HG03565 (cell line): ENCODE results near the gene CRIM1.
"Not testable (repeated sequence)": the region's sequence is repeated elsewhere in the genome, so short reads cannot be mapped to it uniquely, and the experiment has no call there.

Experiments
- ATAC-seq: cut with Tn5 transposase; IDR thresholded peaks from one replicate; pipeline ENCODE4 v1.9.1; 2021; ENCODE audit warnings: mild to moderate bottlenecking, moderate library complexity; ENCODE audit not compliant: unreplicated experiment

The CRIM1 gene, protein sequence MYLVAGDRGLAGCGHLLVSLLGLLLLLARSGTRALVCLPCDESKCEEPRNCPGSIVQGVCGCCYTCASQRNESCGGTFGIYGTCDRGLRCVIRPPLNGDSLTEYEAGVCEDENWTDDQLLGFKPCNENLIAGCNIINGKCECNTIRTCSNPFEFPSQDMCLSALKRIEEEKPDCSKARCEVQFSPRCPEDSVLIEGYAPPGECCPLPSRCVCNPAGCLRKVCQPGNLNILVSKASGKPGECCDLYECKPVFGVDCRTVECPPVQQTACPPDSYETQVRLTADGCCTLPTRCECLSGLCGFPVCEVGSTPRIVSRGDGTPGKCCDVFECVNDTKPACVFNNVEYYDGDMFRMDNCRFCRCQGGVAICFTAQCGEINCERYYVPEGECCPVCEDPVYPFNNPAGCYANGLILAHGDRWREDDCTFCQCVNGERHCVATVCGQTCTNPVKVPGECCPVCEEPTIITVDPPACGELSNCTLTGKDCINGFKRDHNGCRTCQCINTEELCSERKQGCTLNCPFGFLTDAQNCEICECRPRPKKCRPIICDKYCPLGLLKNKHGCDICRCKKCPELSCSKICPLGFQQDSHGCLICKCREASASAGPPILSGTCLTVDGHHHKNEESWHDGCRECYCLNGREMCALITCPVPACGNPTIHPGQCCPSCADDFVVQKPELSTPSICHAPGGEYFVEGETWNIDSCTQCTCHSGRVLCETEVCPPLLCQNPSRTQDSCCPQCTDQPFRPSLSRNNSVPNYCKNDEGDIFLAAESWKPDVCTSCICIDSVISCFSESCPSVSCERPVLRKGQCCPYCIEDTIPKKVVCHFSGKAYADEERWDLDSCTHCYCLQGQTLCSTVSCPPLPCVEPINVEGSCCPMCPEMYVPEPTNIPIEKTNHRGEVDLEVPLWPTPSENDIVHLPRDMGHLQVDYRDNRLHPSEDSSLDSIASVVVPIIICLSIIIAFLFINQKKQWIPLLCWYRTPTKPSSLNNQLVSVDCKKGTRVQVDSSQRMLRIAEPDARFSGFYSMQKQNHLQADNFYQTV

GRCh38 chr2:36355151-36355889 lies at the start of gene CRIM1:
CRIM1 (plus strand) TSS chr2:36355778; CDS start chr2:36356293, 515 bp downstream.
- ATAC-seq = peak; percentile 26

DNA sequence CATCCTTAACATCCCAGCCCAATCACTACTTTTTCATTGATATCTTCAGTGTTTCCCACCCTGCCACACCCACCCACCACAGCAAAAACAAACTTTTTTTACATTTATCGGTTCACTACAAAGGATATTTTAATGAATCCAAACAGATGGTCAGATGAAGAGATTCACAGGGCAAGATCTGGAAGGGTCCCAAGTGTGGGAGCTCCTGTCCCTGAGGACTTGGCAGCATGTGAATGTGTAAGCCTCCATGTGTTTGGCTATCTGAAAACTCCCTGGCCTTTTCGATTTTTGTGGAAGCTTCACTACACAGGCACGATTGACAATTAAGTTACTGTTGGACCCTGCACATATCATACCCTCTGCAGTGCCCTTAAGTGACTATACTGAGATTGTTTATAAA lies 48.1 kb upstream of the CRIM1 start:
- ATAC-seq = no peak

DNA sequence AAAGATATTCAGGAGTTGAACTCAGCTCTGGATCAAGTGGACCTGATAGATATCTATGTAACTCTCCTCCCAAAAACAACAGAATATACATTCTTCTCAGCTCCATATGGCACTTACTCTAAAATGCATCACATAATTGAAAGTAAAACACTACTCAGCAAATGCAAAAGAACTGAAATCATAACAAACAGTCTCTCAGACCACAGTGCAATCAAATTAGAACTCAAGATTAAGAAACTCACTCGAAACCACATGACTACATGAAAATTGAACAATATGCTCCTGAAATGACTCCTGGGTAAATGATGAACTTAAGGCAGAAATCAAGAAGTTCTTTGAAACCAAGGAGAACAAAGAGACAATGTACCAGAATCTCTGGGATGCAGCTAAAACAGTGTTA lies 45.1 kb upstream of the CRIM1 start:
- ATAC-seq = not testable (repeated sequence)

DNA sequence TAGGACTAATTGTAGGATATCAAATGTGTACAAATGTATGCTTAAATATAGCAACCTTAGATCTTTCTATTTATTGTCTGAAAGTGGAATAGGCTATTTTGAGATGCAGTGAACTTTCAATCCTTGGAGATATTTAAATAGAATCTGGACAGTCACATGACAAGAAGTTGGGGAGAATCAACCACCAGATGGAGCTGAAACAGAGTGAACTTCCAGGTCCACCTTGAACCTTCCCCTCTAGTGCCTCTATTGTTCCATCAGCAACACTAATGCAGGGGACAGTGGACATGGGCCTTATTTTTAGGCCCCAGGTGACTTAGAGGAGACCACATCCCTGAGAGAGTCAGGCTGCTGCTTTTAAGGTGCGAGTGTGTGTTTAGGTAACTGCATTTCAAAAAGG lies 37.0 kb upstream of the CRIM1 start:
- no peak for ATAC-seq

DNA sequence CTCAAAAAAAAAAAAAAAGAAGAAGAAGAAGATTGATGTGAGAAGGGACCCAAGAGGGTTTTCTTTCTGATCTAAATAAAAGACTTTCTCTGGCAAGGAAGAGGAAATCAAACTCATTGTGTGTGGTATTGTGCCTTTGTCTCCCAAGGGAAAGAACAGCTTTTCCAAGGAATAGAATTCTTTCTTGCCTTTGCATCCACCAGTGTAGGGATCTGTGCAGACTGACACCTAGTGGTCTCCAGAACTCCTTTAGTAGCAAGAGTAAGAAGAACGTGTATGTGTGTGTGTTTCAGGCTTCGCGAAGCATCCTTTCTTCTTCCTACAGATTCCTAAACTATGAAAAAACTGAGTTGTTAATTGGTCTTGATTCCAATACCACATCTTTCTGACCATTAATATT lies 33.5 kb upstream of the CRIM1 start:
- ATAC-seq = no peak

DNA sequence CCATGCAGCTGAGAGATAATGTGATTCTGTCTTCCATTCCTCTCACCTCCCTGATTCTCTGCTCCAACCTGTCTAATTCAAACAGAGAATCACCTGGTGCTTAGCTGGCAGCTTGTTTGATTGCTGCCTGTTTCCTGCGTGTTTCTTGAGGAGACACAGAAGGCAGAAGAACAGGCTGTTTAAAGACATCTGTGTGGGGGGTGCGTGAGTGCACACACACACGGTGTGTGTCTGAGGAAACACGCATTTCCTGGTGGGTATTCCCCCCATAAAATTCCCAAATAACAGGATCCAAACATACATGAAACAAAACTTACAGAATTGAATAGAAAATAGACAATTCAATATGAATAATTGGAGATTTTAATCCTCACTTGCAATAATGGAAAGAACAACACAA lies 29.3 kb upstream of the CRIM1 start:
- ATAC-seq = no peak

DNA sequence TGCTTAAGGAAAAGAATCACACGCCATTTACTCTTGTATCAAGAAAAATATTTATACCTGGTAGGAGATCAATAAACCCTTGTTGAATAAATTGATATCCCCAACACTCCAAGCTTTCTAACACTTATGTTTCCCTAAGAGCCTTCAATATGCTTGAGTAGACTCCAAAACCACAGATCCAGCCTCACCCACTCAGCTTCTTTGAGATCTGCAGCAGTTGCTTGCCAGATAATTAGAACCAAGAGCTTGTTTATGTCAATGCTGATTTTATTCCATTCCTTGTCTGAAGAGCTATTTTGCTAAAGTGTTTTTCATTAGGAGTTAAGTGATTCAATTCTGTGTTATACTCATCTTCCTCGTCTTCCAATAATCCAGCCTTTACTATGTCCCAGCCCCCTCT lies 26.3 kb upstream of the CRIM1 start:
- no peak for ATAC-seq

GRCh38 chr2:36329746-36330472 lies 25.7 kb upstream of the CRIM1 start:
- no peak for ATAC-seq

DNA sequence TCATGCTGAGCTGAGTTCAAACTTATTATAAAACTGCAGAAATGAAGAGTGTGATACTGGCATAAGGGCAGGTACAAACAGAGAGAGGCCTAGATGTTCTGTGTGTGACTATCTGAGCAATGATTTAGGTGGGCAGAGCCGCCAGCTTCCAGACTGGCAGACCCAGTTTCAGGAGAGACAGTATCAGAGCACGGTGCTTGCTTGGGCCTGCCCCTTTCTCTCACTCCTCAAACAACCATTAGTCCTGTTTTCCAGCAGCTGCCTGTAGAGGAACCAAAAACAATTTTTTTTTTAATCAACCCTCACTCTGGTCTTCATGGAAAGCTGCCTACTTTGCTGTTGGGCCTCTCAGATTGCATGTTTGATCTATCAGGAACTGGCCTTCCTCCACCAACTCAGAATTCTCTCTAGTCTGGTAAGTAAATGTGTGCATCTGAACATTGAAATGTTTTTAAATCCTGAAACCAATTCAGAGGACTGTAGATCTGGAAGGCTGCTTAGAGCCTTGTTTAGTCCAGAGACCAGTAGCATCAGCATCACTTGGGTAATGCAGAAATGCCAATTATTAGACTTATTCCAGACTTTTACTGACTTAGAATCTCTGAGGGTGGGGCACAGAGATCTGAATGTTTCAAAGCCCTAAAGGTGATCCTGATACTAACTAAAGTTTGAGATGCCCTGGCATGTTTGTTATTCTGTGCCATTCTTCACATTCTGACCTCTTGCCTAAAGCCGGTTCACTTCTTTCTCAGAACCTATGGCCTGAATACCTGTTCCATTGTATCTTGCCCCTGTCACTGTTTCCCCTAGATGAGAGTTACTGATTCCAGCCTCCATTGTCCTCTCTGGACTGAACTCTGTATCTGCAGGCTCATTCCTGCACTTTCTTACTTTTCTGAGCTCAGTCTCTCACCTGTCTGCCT lies 24.8 kb upstream of the CRIM1 start:
- no peak for ATAC-seq

DNA sequence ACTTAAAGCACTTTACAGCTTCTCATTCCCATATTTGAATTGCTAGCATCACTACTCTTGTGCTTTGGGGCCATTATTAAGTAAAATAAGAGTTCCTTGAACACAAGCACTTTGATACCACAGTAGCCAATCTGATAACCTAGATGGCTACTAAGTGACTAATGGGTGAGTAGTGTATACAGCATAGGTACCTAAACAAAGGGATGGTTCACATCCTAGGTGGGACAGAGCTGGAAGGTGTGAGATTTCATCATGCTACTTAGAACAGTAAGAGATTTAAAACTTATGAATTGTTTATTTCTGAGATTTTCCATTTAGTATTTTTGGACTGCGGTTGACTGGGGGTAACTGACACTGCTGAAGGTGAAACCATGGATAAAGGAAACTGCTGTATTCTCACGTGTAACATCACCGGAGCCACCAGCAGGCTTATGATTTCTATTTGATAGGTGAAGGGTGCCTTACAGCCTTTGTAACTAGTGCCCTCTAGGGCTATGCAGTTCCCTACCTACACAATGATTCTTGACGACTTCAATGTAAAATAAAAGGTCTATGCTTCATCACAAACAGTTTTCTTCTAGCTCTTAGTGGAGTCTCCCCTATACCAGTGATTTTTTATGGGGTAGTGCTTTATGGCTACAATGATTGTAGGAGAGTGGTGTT lies 22.1 kb upstream of the CRIM1 start:
- no peak for ATAC-seq

- ATAC-seq = no peak
Measured at GRCh38 chr2:36335597-36335996, 20.0 kb upstream of the CRIM1 start.

- ATAC-seq = no peak
Measured at GRCh38 chr2:36336321-36336720, 19.3 kb upstream of the CRIM1 start.

DNA sequence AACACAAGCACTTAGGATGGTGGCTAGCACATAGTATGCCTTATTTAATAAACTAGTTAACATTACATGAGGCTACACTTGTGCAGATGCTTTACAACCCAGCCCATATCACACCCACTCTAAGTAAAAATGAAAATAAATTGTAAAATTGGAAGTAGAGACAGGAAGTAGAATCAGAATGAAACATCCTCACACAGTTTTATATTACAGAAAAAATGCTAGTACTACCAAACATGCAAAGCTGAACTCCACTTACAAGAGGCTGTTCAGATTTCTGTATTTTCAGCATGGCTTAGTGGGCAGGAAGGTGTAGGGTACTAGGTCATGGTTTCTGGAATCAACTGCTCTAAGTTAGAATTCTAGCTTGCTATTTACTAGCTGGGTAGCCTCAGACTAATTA lies 18.2 kb upstream of the CRIM1 start:
- ATAC-seq = peak; percentile 69

DNA sequence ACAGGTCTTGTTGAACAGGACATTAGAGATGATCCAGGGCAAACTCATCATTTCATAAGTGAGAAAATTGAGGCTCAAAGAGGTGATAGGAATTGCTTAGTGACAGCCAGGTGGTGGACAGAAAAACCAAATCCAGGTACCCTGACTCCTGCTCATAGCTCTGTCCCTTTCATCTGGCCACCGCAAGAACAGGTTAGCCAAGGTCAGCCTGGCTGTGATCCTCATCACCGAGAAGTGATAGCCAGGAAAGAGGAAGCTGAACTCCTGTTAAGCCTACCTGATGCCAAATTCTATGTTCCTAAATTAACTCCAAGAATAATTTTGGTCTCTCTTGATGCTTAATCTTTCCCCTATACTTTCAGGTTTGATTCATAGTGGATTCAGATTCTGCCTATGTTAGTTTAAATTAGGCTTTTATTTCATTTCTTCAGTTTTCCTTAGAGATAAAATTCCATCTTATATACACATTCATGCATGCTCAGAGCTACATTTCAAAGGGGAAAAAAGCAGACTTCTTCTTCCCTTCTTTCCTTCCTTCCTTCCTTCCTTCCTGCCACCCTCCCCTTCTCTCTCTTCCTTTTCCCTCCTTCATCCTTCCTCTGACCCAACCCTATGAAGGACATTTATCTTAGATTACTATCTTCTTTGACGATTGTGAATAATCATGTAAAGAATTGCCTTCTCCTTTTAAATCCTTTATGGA lies 17.3 kb upstream of the CRIM1 start:
- ATAC-seq = no peak

DNA sequence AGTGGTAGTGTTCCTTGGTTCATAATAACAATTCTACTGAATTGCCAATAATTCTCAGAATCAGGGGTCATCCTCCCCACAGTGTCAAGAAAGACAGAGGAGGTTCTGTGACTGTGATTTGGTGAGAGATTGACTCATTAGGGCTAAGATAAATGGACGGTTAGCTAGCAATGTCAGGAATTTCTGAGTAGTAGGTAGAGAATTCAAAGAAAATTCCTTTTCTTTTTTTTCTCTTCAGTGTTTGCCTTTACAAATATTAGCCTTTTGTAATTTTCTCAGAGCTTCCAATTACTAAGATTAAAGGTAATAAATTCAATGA lies 16.8 kb upstream of the CRIM1 start:
- ATAC-seq = no peak

DNA sequence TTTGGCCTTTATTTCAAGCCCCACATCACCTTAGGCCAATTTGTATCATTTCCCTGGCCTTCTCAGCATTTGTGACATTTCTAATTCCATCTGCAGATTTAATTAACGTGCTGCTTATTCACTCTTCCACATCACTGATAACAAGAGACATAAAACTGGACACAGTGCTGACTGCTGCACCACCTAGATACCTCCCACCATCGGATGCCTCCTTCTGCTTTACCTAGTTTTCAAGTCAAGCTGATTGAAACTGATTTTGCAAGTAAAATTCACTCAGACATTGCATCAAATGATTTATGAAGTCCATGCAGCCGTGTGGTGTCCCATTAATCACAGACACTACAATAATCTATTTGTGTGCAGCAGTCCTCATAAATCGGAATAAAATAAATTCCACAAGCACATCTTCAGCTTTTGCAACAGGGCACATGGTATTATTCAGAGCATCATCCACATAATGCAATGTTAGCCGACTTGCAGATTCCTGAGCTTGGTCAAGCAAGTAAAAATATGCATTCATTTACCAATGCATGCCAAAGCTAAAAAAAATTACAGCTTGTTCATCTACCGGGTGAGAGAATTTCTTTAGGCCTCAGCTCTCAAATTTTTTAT lies 15.9 kb upstream of the CRIM1 start:
- no peak for ATAC-seq

DNA sequence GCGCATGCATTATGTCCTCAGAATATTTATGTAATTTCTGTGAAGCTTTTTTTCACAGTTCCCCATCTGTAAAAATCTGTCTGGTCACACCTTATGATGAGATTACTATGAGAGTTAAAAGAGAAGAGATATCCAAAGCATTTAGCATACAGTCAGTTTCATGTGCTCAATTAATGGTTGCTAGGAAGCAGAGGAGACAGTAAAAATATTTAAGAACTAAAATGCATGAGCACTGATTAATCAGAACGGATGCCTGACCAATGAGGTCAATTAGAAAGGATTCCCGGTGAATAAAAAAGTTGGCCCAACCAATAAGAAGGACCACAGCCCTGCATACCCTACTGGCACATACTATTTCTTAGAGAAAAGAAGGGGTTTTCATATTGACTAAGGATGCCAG lies 12.0 kb upstream of the CRIM1 start:
- no peak for ATAC-seq

GRCh38 chr2:36348721-36349120 lies 6.9 kb upstream of the CRIM1 start:
- ATAC-seq = no peak
